ENCODE results near the gene SCNN1A. TPM values are rescaled to one million over a fixed set of nuclear protein-coding genes. Genes with fewer than 3 reads are reported as not detected.

Gene SCNN1A
- total RNA-seq, 1 experiment from 2014 or later, result 111 TPM

DNA sequence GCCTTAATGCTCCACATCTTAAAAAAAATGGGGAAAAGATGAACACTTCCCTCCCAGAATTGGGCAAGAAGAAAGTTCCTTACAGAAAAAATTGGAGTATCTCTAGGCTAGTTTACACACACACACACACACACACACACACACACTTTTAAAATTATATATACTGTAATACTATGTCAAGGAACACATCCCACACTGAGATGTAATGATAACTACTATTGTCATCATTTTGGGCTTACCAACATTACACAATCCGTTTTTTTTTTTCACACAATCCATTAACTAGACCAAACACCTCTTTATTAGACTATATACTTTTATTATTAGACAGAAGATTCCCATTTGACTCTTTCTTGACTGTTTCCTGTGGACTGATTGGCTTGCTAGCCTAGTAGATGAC, 11.1 kb upstream of the SCNN1A start:
- Histone ChIP-seq H4K20me1 (ENCODE audit: control insufficient read depth, insufficient read depth, insufficient read length) (no peaks in the 10 kb centered on the region), H4K91ac (ENCODE audit: insufficient read length, low read depth, low read length) (no peak overlapping the region), H3K9ac (ENCODE audit: extremely low read depth, insufficient read length, low read length) (no peak overlapping the region), H3K23ac (ENCODE audit: insufficient read length, low read depth, low read length) (no peak overlapping the region), H3K79me1 (ENCODE audit: insufficient read depth, low read depth, low read length, poor library complexity, severe bottlenecking) (no peaks in the 10 kb centered on the region), H3K4me1 (ENCODE audit: insufficient read depth, low read length) (peaks cover 3% of the 10 kb centered on the region; the same call in 1 of the 2 replicates), H2BK20ac (ENCODE audit: low read depth, low read length, poor library complexity, severe bottlenecking) (no peak overlapping the region), H3K27ac (ENCODE audit: insufficient read length, low read depth, low read length) (no peak overlapping the region), H3K27me3 (ENCODE audit: insufficient read depth, low read length) (no peaks in the 10 kb centered on the region; the same call in 1 of the 2 replicates), H2AK5ac (ENCODE audit: insufficient read length, low read length) (no peak overlapping the region), H3K4ac (ENCODE audit: low read depth, low read length) (no peak overlapping the region), H2BK15ac (ENCODE audit: low read depth, low read length) (no peak overlapping the region), H3K18ac (ENCODE audit: insufficient read length, low read depth, low read length) (no peak overlapping the region), H2BK12ac (ENCODE audit: insufficient read length, low read depth, low read length) (no peak overlapping the region), H4K8ac (replicated peaks; ENCODE audit: insufficient read length, low read depth, low read length) (no peak overlapping the region), H3K4me2 (ENCODE audit: insufficient read depth, insufficient read length, low read length) (no peak overlapping the region), H2BK120ac (ENCODE audit: low read depth, low read length, poor library complexity, severe bottlenecking) (no peak overlapping the region), H3T11ph (ENCODE audit: low read length) (no peak overlapping the region), H2BK5ac (ENCODE audit: insufficient read length, low read length) (no peak overlapping the region), H3K9me3 (ENCODE audit: control insufficient read depth, low read depth, low read length) (no peaks in the 10 kb centered on the region), H4K5ac (ENCODE audit: insufficient read length, low read depth, low read length) (no peak overlapping the region), H3K56ac (ENCODE audit: insufficient read length, low read depth, low read length) (no peak overlapping the region), H3K14ac (ENCODE audit: insufficient read depth, low read length) (no peak overlapping the region), H3K79me2 (ENCODE audit: insufficient read depth, low read length) (no peaks in the 10 kb centered on the region), H2AFZ (ENCODE audit: low read length) (no peak overlapping the region), H3K23me2 (ENCODE audit: insufficient read length, low read depth, low read length, poor library complexity, severe bottlenecking) (no peaks in the 10 kb centered on the region)
- no peak for DNase-seq
- H3K4me3 Mint-ChIP-seq, result no peak overlapping the region
- TF ChIP-seq, protein P1, sequence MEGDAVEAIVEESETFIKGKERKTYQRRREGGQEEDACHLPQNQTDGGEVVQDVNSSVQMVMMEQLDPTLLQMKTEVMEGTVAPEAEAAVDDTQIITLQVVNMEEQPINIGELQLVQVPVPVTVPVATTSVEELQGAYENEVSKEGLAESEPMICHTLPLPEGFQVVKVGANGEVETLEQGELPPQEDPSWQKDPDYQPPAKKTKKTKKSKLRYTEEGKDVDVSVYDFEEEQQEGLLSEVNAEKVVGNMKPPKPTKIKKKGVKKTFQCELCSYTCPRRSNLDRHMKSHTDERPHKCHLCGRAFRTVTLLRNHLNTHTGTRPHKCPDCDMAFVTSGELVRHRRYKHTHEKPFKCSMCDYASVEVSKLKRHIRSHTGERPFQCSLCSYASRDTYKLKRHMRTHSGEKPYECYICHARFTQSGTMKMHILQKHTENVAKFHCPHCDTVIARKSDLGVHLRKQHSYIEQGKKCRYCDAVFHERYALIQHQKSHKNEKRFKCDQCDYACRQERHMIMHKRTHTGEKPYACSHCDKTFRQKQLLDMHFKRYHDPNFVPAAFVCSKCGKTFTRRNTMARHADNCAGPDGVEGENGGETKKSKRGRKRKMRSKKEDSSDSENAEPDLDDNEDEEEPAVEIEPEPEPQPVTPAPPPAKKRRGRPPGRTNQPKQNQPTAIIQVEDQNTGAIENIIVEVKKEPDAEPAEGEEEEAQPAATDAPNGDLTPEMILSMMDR (conservative IDR thresholded peaks at IDR 0.05), result no peak
- H3K4me1 Mint-ChIP-seq, result peaks cover 40 to 45% of the 10 kb centered on the region in 2 experiments
- no peaks in the 10 kb centered on the region for H3K36me3 Mint-ChIP-seq (ENCODE audit: insufficient read depth in 1 of 3, low read depth in 3 of 3)
- no peaks in the 10 kb centered on the region; a peak in 2 of 5 replicates for H3K9me3 Mint-ChIP-seq
- 100% methylated on average over 1 of the region's 1 CpG for WGBS (ENCODE audit: extremely low coverage, insufficient read length, low lambda C conversion rate)
- H3K27ac Mint-ChIP-seq, result no peak overlapping the region
- peaks cover 33% of the 10 kb centered on the region for H3K27me3 Mint-ChIP-seq (ENCODE audit: low read depth)

All from H9 (cell line).